ENCODE measurements around the gene FIBP.

DNA sequence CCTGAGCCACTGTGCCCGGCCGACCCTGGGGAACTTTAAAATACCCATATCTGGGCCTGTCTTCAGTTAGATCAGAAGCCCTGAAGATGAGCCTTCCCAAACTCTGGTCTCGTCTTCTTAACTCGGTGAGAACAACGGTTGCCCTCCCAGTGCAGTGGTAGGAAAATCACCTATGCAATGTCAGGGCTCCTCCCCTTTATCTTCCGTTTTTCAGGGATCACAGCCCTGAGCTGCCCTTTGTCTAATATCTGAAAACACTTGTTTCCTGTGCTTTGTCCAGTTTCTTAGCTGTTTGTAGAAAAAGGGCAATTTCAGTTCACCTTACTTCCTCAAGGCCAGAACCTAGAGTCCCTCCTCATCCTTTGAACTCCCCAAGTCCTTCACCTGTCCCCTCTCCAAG is 40.4 kb upstream of the FIBP start:
- TF ChIP-seq EZH2 (IDR thresholded peaks at IDR 0.05; ENCODE audit: insufficient read depth, poor library complexity, severe bottlenecking), result no peak
- no peak for TF ChIP-seq EZH2phosphoT487 (IDR thresholded peaks at IDR 0.05; ENCODE audit: insufficient read depth, low read depth)

Data from GM23248 (cell line).